Stimulated activated memory B cell treated with anti-CD40 and anti-IgM and Interleukin-4, amounts not matched to agents 10 μg/mL and 1 μg/mL and 100 μg/mL, for 72 hours (primary cell): Measurements from ENCODE around the gene PGM5.
"Not testable (repeated sequence)": the region's sequence is repeated elsewhere in the genome, so short reads cannot be mapped to it uniquely, and the experiment has no call there.

ENCODE experiments used
- ATAC-seq: fragments of 150-1000 bp; cut with Tn5 transposase; 2 replicates; pipeline ENCODE4 v1.10.0; 2021
- H3K27ac Mint-ChIP-seq: one replicate; pipeline ENCODE4 v1.8.0; 2022; ENCODE audit warnings: mild to moderate bottlenecking, mixed read lengths
- H3K27me3 Mint-ChIP-seq: one replicate; pipeline ENCODE4 v1.8.0; 2022; ENCODE audit warnings: mixed read lengths
- H3K36me3 Mint-ChIP-seq: one replicate; pipeline ENCODE4 v1.8.0; 2022; ENCODE audit warnings: mixed read lengths
- H3K4me1 Mint-ChIP-seq: one replicate; pipeline ENCODE4 v1.8.0; 2022; ENCODE audit warnings: mixed read lengths
- H3K4me3 Mint-ChIP-seq: one replicate; pipeline ENCODE4 v1.8.0; 2022; ENCODE audit warnings: mild to moderate bottlenecking, moderate library complexity, mixed read lengths
- H3K9me3 Mint-ChIP-seq: one replicate; pipeline ENCODE4 v1.8.0; 2022; ENCODE audit warnings: mixed read lengths

Gene PGM5

GRCh38 chr9:68343992-68344391 lies 12.4 kb upstream of the PGM5 start:
- not testable (repeated sequence) for H3K9me3 Mint-ChIP-seq, H3K27ac Mint-ChIP-seq, H3K4me1 Mint-ChIP-seq, H3K4me3 Mint-ChIP-seq, H3K27me3 Mint-ChIP-seq, H3K36me3 Mint-ChIP-seq, ATAC-seq

GRCh38 chr9:68351689-68352088 lies 4.7 kb upstream of the PGM5 start:
- not testable (repeated sequence) for H3K4me1 Mint-ChIP-seq, ATAC-seq
- peaks cover 13% of the 10 kb centered on the region for H3K27me3 Mint-ChIP-seq

GRCh38 chr9:68355993-68356379 lies 425 bp upstream of the PGM5 start:
- not testable (repeated sequence) for ATAC-seq, H3K27ac Mint-ChIP-seq, H3K4me1 Mint-ChIP-seq, H3K9me3 Mint-ChIP-seq, H3K36me3 Mint-ChIP-seq
- peak overlapping the region; percentile 40 for H3K4me3 Mint-ChIP-seq
- H3K27me3 Mint-ChIP-seq, result peaks cover 26% of the 10 kb centered on the region

More at GRCh38 chr9:68351689-68352088, 4.7 kb upstream of the PGM5 start:
- not testable (repeated sequence) for H3K36me3 Mint-ChIP-seq, H3K4me3 Mint-ChIP-seq, H3K9me3 Mint-ChIP-seq, H3K27ac Mint-ChIP-seq

- not testable (repeated sequence) for H3K9me3 Mint-ChIP-seq, H3K4me1 Mint-ChIP-seq, H3K27ac Mint-ChIP-seq, H3K36me3 Mint-ChIP-seq
- Mint-ChIP-seq H3K27me3 (peaks cover 26% of the 10 kb centered on the region), H3K4me3 (peak overlapping the region; percentile 69)
- ATAC-seq, result peak; percentile 17
Observed at GRCh38 chr9:68357119-68357714, 806 bp downstream of the PGM5 start.

DNA sequence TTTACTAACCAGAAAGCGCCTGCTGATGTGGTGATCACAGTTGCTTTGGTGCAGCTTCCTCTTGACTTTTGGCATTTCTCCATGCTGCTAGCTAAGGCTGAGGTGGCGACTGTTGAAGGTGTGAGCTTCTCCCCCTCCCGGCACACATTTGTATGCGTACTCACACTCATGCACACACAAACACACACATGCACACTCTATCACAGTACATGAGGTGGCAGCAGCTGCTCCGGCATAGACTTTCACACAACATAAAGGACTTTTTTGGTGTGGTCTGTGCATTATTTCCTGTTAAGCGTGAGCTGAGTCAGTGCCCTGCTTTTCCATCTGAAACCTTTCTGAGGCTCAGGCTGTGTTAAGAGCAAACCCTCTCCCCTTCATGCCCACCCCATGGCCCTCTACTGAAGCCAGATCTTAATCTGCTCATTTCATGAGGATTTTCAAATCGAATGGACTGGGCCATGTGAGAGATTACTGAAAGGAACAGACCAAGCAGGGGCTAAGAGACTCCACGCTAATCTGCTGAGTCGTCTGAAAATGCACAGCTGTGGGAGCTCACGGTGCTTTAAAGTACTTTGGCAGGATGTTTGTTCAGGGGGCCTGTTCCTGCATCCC lies 10.6 kb downstream of the PGM5 start:
- not testable (repeated sequence) for H3K4me3 Mint-ChIP-seq, H3K9me3 Mint-ChIP-seq, H3K27ac Mint-ChIP-seq, H3K4me1 Mint-ChIP-seq, H3K27me3 Mint-ChIP-seq, H3K36me3 Mint-ChIP-seq
- peak; percentile 55 for ATAC-seq

GRCh38 chr9:68375789-68376188 lies 19.4 kb downstream of the PGM5 start:
- H3K27me3 Mint-ChIP-seq, result peaks cover 49% of the 10 kb centered on the region
- not testable (repeated sequence) for ATAC-seq

DNA sequence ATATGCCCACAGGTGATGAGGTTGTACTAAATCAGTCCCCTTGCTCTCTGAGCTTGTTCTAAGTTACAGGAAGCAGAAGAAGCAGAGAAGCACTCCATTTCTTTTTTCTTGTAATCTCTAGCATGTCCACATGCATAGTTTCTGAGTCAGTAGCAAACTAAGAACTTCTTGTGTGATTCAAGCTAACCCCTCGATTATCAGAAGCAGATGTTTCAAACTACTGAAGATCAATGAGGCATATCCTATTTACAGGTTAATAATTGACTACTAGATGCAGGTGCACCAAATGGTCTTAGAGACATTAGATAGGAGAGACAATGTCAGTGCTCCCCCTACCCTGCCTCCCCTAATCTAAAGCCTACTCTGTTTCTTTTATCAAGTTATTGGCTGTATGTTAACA lies 21.3 kb downstream of the PGM5 start:
- peaks cover 53% of the 10 kb centered on the region for H3K27me3 Mint-ChIP-seq
- not testable (repeated sequence) for H3K36me3 Mint-ChIP-seq, H3K9me3 Mint-ChIP-seq, ATAC-seq, H3K27ac Mint-ChIP-seq, H3K4me3 Mint-ChIP-seq, H3K4me1 Mint-ChIP-seq

More at GRCh38 chr9:68375789-68376188, 19.4 kb downstream of the PGM5 start:
- H3K27ac Mint-ChIP-seq, H3K4me1 Mint-ChIP-seq, H3K36me3 Mint-ChIP-seq, H3K4me3 Mint-ChIP-seq: not testable (repeated sequence)
- H3K9me3 Mint-ChIP-seq, result peaks cover 10% of the 10 kb centered on the region

GRCh38 chr9:68383894-68384293 lies 27.5 kb downstream of the PGM5 start:
- ATAC-seq, result not testable (repeated sequence)

GRCh38 chr9:68389558-68389957 lies 33.1 kb downstream of the PGM5 start:
- not testable (repeated sequence) for H3K9me3 Mint-ChIP-seq

More at GRCh38 chr9:68383894-68384293, 27.5 kb downstream of the PGM5 start:
- H3K4me1 Mint-ChIP-seq, H3K27ac Mint-ChIP-seq, H3K4me3 Mint-ChIP-seq, H3K36me3 Mint-ChIP-seq, H3K9me3 Mint-ChIP-seq: not testable (repeated sequence)
- H3K27me3 Mint-ChIP-seq, result peaks cover 32% of the 10 kb centered on the region

GRCh38 chr9:68390737-68391136 lies 34.3 kb downstream of the PGM5 start:
- H3K9me3 Mint-ChIP-seq, H3K4me1 Mint-ChIP-seq, H3K36me3 Mint-ChIP-seq, ATAC-seq, H3K27ac Mint-ChIP-seq, H3K4me3 Mint-ChIP-seq: not testable (repeated sequence)
- peaks cover 19% of the 10 kb centered on the region for H3K27me3 Mint-ChIP-seq

More at GRCh38 chr9:68389558-68389957, 33.1 kb downstream of the PGM5 start:
- not testable (repeated sequence) for H3K27ac Mint-ChIP-seq, H3K36me3 Mint-ChIP-seq, ATAC-seq, H3K4me1 Mint-ChIP-seq, H3K4me3 Mint-ChIP-seq
- H3K27me3 Mint-ChIP-seq, result peaks cover 19% of the 10 kb centered on the region

DNA sequence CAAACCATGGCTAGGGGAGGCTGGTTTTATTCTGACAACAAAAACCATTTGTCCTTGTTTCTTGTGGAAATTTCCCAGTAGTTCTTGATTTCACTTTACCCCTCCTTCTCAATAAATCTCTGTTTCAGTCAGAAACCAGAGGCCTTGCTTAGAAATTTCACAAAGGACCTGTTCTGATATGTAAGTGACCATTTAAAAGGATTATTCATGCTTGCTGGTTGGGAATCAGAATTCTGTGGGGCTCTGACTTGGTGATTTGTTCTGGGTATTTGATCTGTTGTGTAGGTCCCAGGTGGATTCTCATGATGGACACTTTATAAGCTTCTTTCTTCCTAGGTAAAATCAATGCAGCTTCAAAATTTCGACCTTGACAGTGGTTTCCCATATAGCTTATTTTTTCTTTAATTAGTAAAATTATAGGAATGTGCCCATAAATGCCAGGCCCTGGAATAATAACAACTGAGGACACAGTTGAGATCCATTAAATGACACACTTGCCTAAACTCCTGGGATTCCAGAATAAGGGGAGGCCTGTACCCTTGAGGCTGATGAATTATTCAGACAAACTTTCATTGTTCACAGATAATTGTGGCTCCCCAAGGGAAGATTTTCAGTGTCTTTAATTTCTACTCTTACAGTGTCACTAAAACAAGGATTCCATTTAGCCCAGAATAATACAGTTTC lies 40.1 kb downstream of the PGM5 start:
- H3K27me3 Mint-ChIP-seq, H3K36me3 Mint-ChIP-seq, H3K4me3 Mint-ChIP-seq, H3K27ac Mint-ChIP-seq, ATAC-seq, H3K4me1 Mint-ChIP-seq, H3K9me3 Mint-ChIP-seq: not testable (repeated sequence)

- H3K9me3 Mint-ChIP-seq, H3K27me3 Mint-ChIP-seq, H3K4me1 Mint-ChIP-seq, H3K4me3 Mint-ChIP-seq, ATAC-seq, H3K27ac Mint-ChIP-seq, H3K36me3 Mint-ChIP-seq: not testable (repeated sequence)
Observed at GRCh38 chr9:68397095-68397423, 40.6 kb downstream of the PGM5 start.

- not testable (repeated sequence) for H3K4me1 Mint-ChIP-seq, ATAC-seq, H3K27me3 Mint-ChIP-seq, H3K4me3 Mint-ChIP-seq, H3K9me3 Mint-ChIP-seq, H3K36me3 Mint-ChIP-seq, H3K27ac Mint-ChIP-seq
Observed at GRCh38 chr9:68397796-68398195, 41.4 kb downstream of the PGM5 start.

GRCh38 chr9:68398324-68398723 lies 41.9 kb downstream of the PGM5 start:
- H3K27ac Mint-ChIP-seq, ATAC-seq, H3K4me3 Mint-ChIP-seq, H3K36me3 Mint-ChIP-seq, H3K9me3 Mint-ChIP-seq, H3K4me1 Mint-ChIP-seq, H3K27me3 Mint-ChIP-seq: not testable (repeated sequence)

- H3K27me3 Mint-ChIP-seq, H3K4me1 Mint-ChIP-seq, H3K36me3 Mint-ChIP-seq, H3K4me3 Mint-ChIP-seq, H3K27ac Mint-ChIP-seq, ATAC-seq, H3K9me3 Mint-ChIP-seq: not testable (repeated sequence)
Observed at GRCh38 chr9:68404421-68405185, 48.2 kb downstream of the PGM5 start.

DNA sequence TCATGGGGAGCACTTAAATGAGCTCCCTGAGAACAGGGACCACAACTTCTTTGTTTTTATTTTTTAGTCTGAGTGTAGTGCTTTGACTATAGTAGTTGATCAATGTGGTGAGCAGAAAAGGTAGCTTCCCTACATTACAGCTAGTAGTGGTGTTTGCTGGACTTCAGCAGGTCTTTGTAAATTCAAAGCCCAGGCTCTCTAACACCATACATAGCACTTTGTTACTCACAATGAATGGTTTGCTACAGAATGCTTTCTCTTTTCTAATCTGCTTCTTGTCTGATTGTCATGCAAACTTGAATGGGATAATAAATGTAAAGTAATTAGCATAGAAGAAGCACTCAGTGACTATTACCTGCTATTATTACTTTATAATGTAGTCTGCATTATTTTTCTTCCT lies 55.5 kb downstream of the PGM5 start:
- ATAC-seq, H3K9me3 Mint-ChIP-seq, H3K27ac Mint-ChIP-seq, H3K4me3 Mint-ChIP-seq, H3K27me3 Mint-ChIP-seq, H3K4me1 Mint-ChIP-seq, H3K36me3 Mint-ChIP-seq: not testable (repeated sequence)
